ENCODE measurements around the gene XPO6. TPM values are rescaled to one million over a fixed set of nuclear protein-coding genes. Genes with fewer than 3 reads are reported as not detected.

The XPO6 gene
- total and polyA plus RNA-seq, 5 donors from 2014 or later: 60.4 to 302 (median 64.9) TPM

- Histone ChIP-seq H3K4me1 (ENCODE audit: control insufficient read depth, insufficient read depth, low read length, poor library complexity, severe bottlenecking) (peaks cover 2% of the 10 kb centered on the region), H3K36me3 (ENCODE audit: control insufficient read depth, insufficient read depth, low read length) (no peaks in the 10 kb centered on the region), H3K27ac (ENCODE audit: insufficient read depth, low read length, poor library complexity, severe bottlenecking) (no peak overlapping the region), H3K9me3 (ENCODE audit: control insufficient read depth in 2 of 2, low read length in 2 of 2) (no peaks in the 10 kb centered on the region), H3K27me3 (ENCODE audit: control insufficient read depth, insufficient read depth, low read length) (no peaks in the 10 kb centered on the region), H3K4me3 (ENCODE audit: low read depth, low read length) (no peak overlapping the region)
- Mint-ChIP-seq H3K27ac (no peak overlapping the region), H3K27me3 (peaks cover 10% of the 10 kb centered on the region), H3K4me3 (no peak overlapping the region), H3K4me1 (peaks cover 0 to 9% (median 6%) of the 10 kb centered on the region in 4 donors), H3K9me3 (no peaks in the 10 kb centered on the region), H3K36me3 (no peaks in the 10 kb centered on the region)
- ATAC-seq (ENCODE audit: low read depth in 2 of 2): no peak
- no peak for DNase-seq
These were observed 7.5 kb upstream of the XPO6 start for GRCh38 chr16:28219282-28219681.

GRCh38 chr16:28218109-28218508 lies 6.3 kb upstream of the XPO6 start:
- H3K36me3 ChIP-seq (ENCODE audit: control insufficient read depth, insufficient read depth, low read length): no peaks in the 10 kb centered on the region
- H3K27ac ChIP-seq (ENCODE audit: insufficient read depth, low read length, poor library complexity, severe bottlenecking): no peak overlapping the region
- Mint-ChIP-seq H3K27me3 (peaks cover 4% of the 10 kb centered on the region), H3K4me3 (peak overlapping the region in 1 of 4 donors; percentile 74), H3K27ac (peak overlapping the region; percentile 20 to 78 (median 46)), H3K9me3 (no peaks in the 10 kb centered on the region), H3K36me3 (no peaks in the 10 kb centered on the region), H3K4me1 (peaks cover 0 to 9% (median 6%) of the 10 kb centered on the region in 4 donors)
- H3K27me3 ChIP-seq (ENCODE audit: control insufficient read depth, insufficient read depth, low read length): no peaks in the 10 kb centered on the region
- DNase-seq (peak; percentile 48 to 84 (median 76)), ATAC-seq (ENCODE audit: low read depth in 2 of 2) (peak; percentile 98 to 100)
- no peak overlapping the region for H3K4me3 ChIP-seq (ENCODE audit: low read depth, low read length)
- peaks cover 2% of the 10 kb centered on the region for H3K4me1 ChIP-seq (ENCODE audit: control insufficient read depth, insufficient read depth, low read length, poor library complexity, severe bottlenecking)
- no peaks in the 10 kb centered on the region for H3K9me3 ChIP-seq (ENCODE audit: control insufficient read depth in 2 of 2, low read length in 2 of 2)

- Mint-ChIP-seq H3K27ac (no peak overlapping the region), H3K9me3 (no peaks in the 10 kb centered on the region), H3K36me3 (no peaks in the 10 kb centered on the region), H3K4me1 (peaks cover 0 to 9% (median 6%) of the 10 kb centered on the region in 4 donors), H3K27me3 (peaks cover 4% of the 10 kb centered on the region), H3K4me3 (no peak overlapping the region)
- no peaks in the 10 kb centered on the region for H3K27me3 ChIP-seq (ENCODE audit: control insufficient read depth, insufficient read depth, low read length)
- no peaks in the 10 kb centered on the region for H3K36me3 ChIP-seq (ENCODE audit: control insufficient read depth, insufficient read depth, low read length)
- no peaks in the 10 kb centered on the region for H3K9me3 ChIP-seq (ENCODE audit: control insufficient read depth in 2 of 2, low read length in 2 of 2)
- H3K27ac ChIP-seq (ENCODE audit: insufficient read depth, low read length, poor library complexity, severe bottlenecking): no peak overlapping the region
- H3K4me3 ChIP-seq (ENCODE audit: low read depth, low read length): no peak overlapping the region
- ATAC-seq (ENCODE audit: low read depth in 2 of 2): no peak
- H3K4me1 ChIP-seq (ENCODE audit: control insufficient read depth, insufficient read depth, low read length, poor library complexity, severe bottlenecking): peaks cover 2% of the 10 kb centered on the region
- DNase-seq: peak in 1 of 3 donors; percentile 13
These were observed 5.6 kb upstream of the XPO6 start for GRCh38 chr16:28217326-28217725.

- no peaks in the 10 kb centered on the region for H3K9me3 ChIP-seq (ENCODE audit: control insufficient read depth in 2 of 2, low read length in 2 of 2)
- Mint-ChIP-seq H3K4me1 (peaks cover 6 to 28% (median 18%) of the 10 kb centered on the region in 4 donors), H3K27ac (no peak overlapping the region), H3K36me3 (peaks cover 7% of the 10 kb centered on the region), H3K4me3 (peak overlapping the region in 3 of 4 donors; percentile 26 to 89 (median 33)), H3K27me3 (no peaks in the 10 kb centered on the region), H3K9me3 (peaks cover 0 to 3% (median 0%) of the 10 kb centered on the region in 7 donors)
- DNase-seq: no peak
- H3K27me3 ChIP-seq (ENCODE audit: control insufficient read depth, insufficient read depth, low read length): no peaks in the 10 kb centered on the region
- peaks cover 5% of the 10 kb centered on the region for H3K36me3 ChIP-seq (ENCODE audit: control insufficient read depth, insufficient read depth, low read length)
- no peak for ATAC-seq (ENCODE audit: low read depth in 2 of 2)
- H3K27ac ChIP-seq (ENCODE audit: insufficient read depth, low read length, poor library complexity, severe bottlenecking): no peak overlapping the region
- H3K4me3 ChIP-seq (ENCODE audit: low read depth, low read length): no peak overlapping the region
- H3K4me1 ChIP-seq (ENCODE audit: control insufficient read depth, insufficient read depth, low read length, poor library complexity, severe bottlenecking): peaks cover 31% of the 10 kb centered on the region
These were observed 1.6 kb upstream of the XPO6 start for GRCh38 chr16:28213396-28213795.

- no peak for ATAC-seq (ENCODE audit: low read depth in 2 of 2)
- Histone ChIP-seq H3K4me1 (ENCODE audit: control insufficient read depth, insufficient read depth, low read length, poor library complexity, severe bottlenecking) (peaks cover 37% of the 10 kb centered on the region), H3K36me3 (ENCODE audit: control insufficient read depth, insufficient read depth, low read length) (peaks cover 12% of the 10 kb centered on the region), H3K9me3 (ENCODE audit: control insufficient read depth in 2 of 2, low read length in 2 of 2) (no peaks in the 10 kb centered on the region), H3K27me3 (ENCODE audit: control insufficient read depth, insufficient read depth, low read length) (no peaks in the 10 kb centered on the region), H3K27ac (ENCODE audit: insufficient read depth, low read length, poor library complexity, severe bottlenecking) (peak overlapping the region; percentile 80), H3K4me3 (ENCODE audit: low read depth, low read length) (peak overlapping the region; percentile 66)
- H3K27me3 Mint-ChIP-seq: no peaks in the 10 kb centered on the region
- H3K36me3 Mint-ChIP-seq: peaks cover 9% of the 10 kb centered on the region
- H3K9me3 Mint-ChIP-seq: peaks cover 0 to 3% (median 0%) of the 10 kb centered on the region in 7 donors
- H3K27ac Mint-ChIP-seq: peak overlapping the region in 1 of 3 donors; percentile 71
- no peak for DNase-seq
- peak overlapping the region; percentile 33 to 93 (median 85) for H3K4me3 Mint-ChIP-seq
- peaks cover 6 to 31% (median 19%) of the 10 kb centered on the region in 4 donors for H3K4me1 Mint-ChIP-seq
These were observed 738 bp upstream of the XPO6 start for GRCh38 chr16:28212532-28212873.

- ATAC-seq (ENCODE audit: low read depth in 2 of 2) (peak; percentile 43 to 47), DNase-seq (peak; percentile 30 to 69 (median 40))
- H3K27me3 Mint-ChIP-seq: no peaks in the 10 kb centered on the region
- H3K36me3 Mint-ChIP-seq: peaks cover 12% of the 10 kb centered on the region
- H3K4me3 Mint-ChIP-seq: peak overlapping the region; percentile 86 to 96 (median 94)
- H3K27me3 ChIP-seq (ENCODE audit: control insufficient read depth, insufficient read depth, low read length): no peaks in the 10 kb centered on the region
- peak overlapping the region; percentile 93 for H3K4me3 ChIP-seq (ENCODE audit: low read depth, low read length)
- H3K27ac Mint-ChIP-seq: peak overlapping the region; percentile 83 to 94 (median 84)
- H3K9me3 Mint-ChIP-seq: peaks cover 0 to 3% (median 0%) of the 10 kb centered on the region in 7 donors
- H3K9me3 ChIP-seq (ENCODE audit: control insufficient read depth in 2 of 2, low read length in 2 of 2): no peaks in the 10 kb centered on the region
- peak overlapping the region; percentile 80 for H3K27ac ChIP-seq (ENCODE audit: insufficient read depth, low read length, poor library complexity, severe bottlenecking)
- peaks cover 24% of the 10 kb centered on the region for H3K36me3 ChIP-seq (ENCODE audit: control insufficient read depth, insufficient read depth, low read length)
- peaks cover 6 to 42% (median 24%) of the 10 kb centered on the region in 4 donors for H3K4me1 Mint-ChIP-seq
- peaks cover 51% of the 10 kb centered on the region for H3K4me1 ChIP-seq (ENCODE audit: control insufficient read depth, insufficient read depth, low read length, poor library complexity, severe bottlenecking)
These were observed 681 bp downstream of the XPO6 start for GRCh38 chr16:28210979-28211588.

- peaks cover 6 to 42% (median 24%) of the 10 kb centered on the region in 4 donors for H3K4me1 Mint-ChIP-seq
- peak overlapping the region; percentile 83 to 94 (median 84) for H3K27ac Mint-ChIP-seq
- H3K9me3 Mint-ChIP-seq: peaks cover 0 to 3% (median 0%) of the 10 kb centered on the region in 7 donors
- ATAC-seq (ENCODE audit: low read depth in 2 of 2) (no peak), DNase-seq (no peak)
- H3K4me3 ChIP-seq (ENCODE audit: low read depth, low read length): peak overlapping the region; percentile 93
- peaks cover 12% of the 10 kb centered on the region for H3K36me3 Mint-ChIP-seq
- H3K36me3 ChIP-seq (ENCODE audit: control insufficient read depth, insufficient read depth, low read length): peaks cover 32% of the 10 kb centered on the region
- H3K27ac ChIP-seq (ENCODE audit: insufficient read depth, low read length, poor library complexity, severe bottlenecking): peak overlapping the region; percentile 80
- no peaks in the 10 kb centered on the region for H3K27me3 Mint-ChIP-seq
- no peaks in the 10 kb centered on the region for H3K27me3 ChIP-seq (ENCODE audit: control insufficient read depth, insufficient read depth, low read length)
- H3K4me1 ChIP-seq (ENCODE audit: control insufficient read depth, insufficient read depth, low read length, poor library complexity, severe bottlenecking): peaks cover 58% of the 10 kb centered on the region
- no peaks in the 10 kb centered on the region for H3K9me3 ChIP-seq (ENCODE audit: control insufficient read depth in 2 of 2, low read length in 2 of 2)
- peak overlapping the region; percentile 86 to 96 (median 94) for H3K4me3 Mint-ChIP-seq
These were observed 1.5 kb downstream of the XPO6 start for GRCh38 chr16:28210264-28210663.

GRCh38 chr16:28208824-28209223 lies 2.9 kb downstream of the XPO6 start:
- Mint-ChIP-seq H3K27me3 (no peaks in the 10 kb centered on the region), H3K36me3 (peaks cover 12% of the 10 kb centered on the region), H3K4me1 (peaks cover 6 to 42% (median 24%) of the 10 kb centered on the region in 4 donors), H3K9me3 (peaks cover 0 to 3% (median 0%) of the 10 kb centered on the region in 7 donors), H3K4me3 (peak overlapping the region; percentile 64 to 94 (median 90)), H3K27ac (peak overlapping the region; percentile 38 to 68 (median 63))
- no peak for DNase-seq
- no peak overlapping the region for H3K27ac ChIP-seq (ENCODE audit: insufficient read depth, low read length, poor library complexity, severe bottlenecking)
- ATAC-seq (ENCODE audit: low read depth in 2 of 2): no peak
- H3K27me3 ChIP-seq (ENCODE audit: control insufficient read depth, insufficient read depth, low read length): no peaks in the 10 kb centered on the region
- H3K9me3 ChIP-seq (ENCODE audit: control insufficient read depth in 2 of 2, low read length in 2 of 2): no peaks in the 10 kb centered on the region
- H3K4me1 ChIP-seq (ENCODE audit: control insufficient read depth, insufficient read depth, low read length, poor library complexity, severe bottlenecking): peaks cover 73% of the 10 kb centered on the region
- H3K4me3 ChIP-seq (ENCODE audit: low read depth, low read length): peak overlapping the region; percentile 81
- H3K36me3 ChIP-seq (ENCODE audit: control insufficient read depth, insufficient read depth, low read length): peaks cover 45% of the 10 kb centered on the region

All from CD4-positive, CD25-positive, alpha-beta regulatory T cell (primary cell).